ENCODE data around the gene FAM193B.

The FAM193B gene

DNA sequence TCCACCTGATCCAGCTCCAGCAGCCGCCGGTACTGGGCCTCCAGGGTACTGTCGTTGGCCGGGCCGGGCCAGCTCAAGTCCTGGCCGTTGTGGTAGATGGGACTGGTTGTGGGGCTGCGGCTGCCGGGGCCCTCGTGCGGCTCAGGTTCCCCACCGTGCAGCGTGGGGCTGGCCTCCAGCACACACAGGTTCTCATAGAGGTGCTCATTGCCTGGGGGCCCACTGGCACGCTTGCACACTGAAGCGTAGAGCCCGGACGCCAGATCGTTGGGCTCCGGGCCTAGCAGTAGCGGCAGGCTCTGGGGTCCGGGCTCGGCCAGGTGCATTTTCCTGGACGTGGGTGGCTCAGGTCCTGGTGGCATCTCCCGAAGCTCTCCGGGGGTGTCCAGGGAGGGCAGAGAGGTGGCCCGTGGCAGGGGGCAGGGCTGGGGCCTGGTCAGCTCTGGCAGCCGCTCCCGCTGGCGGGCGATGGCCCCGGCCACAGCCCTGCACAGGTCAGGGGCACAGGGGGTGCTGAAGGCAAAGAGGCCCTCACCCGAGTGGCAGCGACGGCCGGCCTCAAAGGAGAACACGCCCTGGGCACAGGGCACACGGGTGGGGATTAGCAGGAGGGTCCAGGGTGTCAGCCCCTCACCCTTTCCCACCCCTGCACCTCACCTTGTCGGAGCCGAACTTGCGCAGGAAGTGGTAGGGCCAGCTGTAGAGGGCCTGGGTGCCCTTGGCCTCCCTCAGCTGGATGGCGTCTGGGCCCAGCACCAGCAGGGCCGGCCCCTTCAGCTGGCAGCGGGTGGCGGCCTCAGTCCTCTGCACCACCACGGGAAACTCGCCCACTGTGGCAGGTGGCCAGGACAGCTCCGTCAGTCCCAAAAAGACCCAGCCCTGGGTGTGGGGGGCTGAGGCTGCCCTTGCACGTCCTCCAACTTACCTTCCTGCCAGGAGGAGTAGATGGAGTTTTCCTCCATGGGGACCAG lies 50.0 kb downstream of the FAM193B start:
- no peak for FAIRE-seq

DNA sequence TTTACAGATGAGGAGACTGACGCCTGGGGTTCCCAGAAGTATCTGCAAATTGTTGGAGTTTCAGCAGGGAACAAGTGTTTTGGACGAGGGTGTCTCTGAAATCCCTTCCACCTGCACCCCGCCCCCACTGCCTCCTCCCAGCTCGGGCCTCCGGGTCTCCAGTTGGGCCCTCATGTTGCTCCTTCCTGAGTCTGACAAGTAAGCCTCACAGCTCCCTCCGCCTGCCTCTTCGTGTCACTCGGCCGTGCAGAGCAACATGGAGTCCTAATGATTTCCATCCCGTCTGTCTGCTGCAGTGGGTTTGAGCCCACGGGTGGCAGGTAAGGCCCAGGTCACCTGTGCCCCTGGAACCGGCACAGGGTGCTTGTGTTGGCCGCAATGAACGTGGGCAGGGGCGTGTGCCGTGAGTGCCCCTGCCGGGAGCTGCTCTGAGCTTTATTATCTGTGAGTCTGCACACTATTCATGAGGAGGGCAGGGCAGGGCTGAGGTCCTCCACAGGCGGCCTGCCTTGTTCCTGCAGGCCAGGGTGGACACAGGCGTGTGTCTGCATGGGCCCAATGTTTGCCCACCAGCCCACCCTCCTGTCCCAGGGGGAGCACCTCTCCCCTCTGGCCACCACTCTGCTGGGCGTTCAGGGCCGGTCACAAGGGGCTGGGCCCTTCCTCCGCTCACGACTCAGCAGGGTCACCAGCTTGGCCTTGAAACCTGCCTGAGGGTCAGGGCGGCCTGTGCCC lies 50.8 kb downstream of the FAM193B start:
- FAIRE-seq (no peak), DNase-seq (ENCODE audit: extremely low spot score, insufficient read length, low read depth) (no peak)

More for the DNA sequence above, 50.0 kb downstream of the FAM193B start:
- DNase-seq (ENCODE audit: extremely low spot score, insufficient read length, low read depth), result no peak

DNA sequence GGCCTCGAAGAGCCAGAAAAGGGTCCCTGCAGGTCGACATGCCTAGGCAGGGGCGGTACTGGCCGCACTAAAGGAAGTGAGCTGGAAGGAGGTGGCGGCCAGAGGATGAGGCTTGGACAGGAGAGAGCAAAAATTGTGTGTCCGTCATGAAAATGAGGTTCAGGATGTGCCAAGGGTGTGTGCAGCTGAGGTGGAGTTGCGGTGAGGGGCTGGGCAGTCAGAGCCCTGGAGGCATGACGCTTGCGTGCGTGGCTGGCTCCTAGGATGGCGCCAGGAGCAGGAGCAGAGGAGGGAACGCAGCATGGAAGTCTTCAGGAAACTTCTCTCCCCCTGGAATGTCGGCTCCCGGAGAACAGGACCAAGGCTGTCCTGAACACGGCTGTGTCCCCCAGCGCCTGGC lies 51.5 kb downstream of the FAM193B start:
- FAIRE-seq (no peak), DNase-seq (ENCODE audit: extremely low spot score, insufficient read length, low read depth) (no peak)

DNA sequence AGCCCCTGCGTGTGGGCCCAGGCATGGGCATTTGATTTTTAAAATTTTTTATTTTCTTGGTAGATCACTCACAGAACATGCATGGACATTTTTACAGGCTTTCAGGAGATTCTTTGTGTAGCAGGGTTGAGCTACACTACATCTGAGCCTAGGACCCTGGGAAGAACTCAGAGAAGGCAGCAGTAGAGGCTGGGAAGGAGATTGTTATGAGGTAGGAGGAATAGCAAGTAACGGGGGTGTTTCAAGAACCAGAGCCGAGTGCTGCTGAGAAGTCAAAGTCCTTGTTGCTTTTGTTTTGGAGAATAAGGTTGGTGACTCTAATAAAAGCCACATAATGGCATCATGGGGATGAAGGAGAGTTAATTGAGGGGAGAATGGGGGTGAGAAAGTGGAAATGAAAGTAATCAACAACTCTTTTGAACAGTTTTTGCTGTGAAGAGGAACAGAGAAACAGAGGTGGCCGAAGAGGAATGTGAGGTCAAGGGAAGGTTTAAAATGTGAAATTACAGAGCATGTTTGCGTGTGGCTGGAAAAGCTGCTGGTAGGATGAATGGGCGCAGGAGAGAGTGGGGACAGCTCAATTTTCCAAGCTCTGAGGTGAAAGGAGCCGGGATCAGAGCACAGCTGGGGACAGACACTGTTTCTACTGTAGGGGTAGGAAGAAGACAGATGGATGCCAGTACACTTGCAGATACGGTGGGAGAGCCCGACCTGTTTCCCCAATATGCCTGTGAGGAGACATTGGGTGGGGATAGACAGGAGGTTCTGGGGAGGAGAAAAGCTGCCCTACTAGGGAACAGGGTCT lies 52.3 kb downstream of the FAM193B start:
- FAIRE-seq (peak; percentile 88), DNase-seq (ENCODE audit: extremely low spot score, insufficient read length, low read depth) (no peak)

DNA sequence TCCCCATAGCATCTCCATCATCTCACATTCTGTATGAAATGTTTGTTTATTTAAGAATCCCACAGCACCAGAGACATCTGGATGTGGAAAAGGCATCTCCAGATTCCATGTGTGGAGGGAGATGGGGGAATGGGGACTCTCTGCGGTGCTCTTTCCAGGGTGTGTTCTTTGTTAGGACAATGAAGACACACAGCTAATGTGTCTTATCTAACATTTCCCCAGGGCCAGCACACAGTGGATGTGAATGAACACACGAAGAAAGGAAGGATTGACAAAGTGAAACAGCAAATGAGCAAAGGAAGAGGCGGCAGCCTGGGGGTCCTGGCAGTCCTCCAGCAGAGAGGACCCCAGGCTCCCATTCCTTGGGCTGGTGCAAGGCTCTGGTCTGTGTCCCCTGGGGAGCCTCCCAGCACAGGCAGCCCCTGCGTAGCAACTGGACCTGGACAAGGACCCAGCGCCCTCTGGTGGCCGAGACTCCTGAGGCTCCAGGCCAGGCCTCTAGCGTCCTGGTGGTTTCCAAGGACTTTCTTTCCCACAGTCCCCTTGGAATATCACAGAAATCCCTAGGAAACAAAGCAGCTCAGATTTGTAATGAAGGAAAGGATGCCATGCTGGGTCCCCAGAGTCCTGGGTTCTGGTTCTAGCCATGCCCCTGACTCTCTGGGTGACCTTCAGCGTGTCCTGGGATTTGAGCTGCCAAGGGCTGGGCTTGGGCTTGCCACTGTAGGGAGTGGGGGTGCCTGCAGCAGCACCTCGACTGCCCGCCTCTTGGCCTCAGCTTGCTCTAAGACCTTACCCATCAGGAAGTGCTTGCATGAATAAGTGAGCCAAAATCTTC lies 53.5 kb downstream of the FAM193B start:
- no peak for DNase-seq (ENCODE audit: extremely low spot score, insufficient read length, low read depth)
- FAIRE-seq, result peak; percentile 78

DNA sequence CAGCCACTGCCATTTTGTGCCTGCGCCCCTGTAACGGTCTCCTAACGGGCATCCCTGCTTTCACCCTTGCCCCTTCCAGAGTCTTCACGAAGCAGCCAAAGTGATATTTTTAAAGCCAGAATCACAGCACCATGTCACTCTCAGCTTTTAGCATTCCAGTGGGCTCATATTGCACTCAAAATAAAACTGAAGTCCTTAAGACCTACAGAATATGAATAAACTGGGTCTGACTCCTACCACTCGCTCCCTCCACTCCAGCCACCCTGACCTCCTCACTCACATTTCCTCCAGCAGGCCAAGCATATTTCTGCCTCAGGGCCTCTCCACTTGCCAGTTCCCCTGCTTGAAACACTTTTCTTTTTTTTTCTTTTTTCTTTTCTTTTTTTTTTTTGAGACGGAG lies 54.5 kb downstream of the FAM193B start:
- FAIRE-seq (no peak), DNase-seq (ENCODE audit: extremely low spot score, insufficient read length, low read depth) (no peak)

DNA sequence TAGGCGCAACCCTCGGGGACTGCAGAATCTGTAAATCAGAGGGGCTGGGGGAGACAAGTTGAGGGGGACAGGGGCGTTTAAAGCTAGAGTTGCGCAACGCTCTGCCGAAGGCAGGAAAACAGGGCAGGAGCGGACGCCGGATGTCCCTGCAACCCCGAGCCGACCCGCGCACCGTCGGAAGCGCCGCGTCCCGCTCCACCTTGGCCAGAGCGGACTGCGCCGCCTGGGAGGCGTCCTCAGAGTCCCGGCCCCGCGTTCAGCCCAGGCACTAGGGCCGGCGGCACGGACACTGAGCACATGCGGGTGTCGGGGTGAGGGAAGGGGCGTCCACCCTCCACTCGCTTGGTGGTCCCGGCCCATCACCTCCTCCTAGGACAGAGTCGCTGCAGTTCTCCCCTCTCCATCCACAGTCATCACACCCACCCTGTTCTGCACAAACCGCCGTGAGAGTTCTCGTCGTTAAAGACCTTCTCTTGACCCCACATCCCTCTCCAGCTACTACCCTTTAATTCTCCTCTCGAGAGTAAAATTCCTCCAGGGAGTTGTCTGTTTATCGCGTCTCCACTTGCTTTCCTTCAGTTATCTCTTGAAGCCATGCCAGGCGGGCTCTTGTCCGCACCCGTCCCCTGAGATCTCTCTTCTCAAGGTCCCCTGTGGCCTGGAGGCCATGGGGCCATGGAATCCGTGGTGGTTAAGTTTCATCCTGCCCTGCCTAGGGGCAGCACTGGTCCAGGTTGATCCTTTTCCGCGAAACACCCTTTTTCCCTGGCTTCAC lies 56.2 kb downstream of the FAM193B start:
- DNase-seq (ENCODE audit: extremely low spot score, insufficient read length, low read depth), result no peak
- no peak for FAIRE-seq

DNA sequence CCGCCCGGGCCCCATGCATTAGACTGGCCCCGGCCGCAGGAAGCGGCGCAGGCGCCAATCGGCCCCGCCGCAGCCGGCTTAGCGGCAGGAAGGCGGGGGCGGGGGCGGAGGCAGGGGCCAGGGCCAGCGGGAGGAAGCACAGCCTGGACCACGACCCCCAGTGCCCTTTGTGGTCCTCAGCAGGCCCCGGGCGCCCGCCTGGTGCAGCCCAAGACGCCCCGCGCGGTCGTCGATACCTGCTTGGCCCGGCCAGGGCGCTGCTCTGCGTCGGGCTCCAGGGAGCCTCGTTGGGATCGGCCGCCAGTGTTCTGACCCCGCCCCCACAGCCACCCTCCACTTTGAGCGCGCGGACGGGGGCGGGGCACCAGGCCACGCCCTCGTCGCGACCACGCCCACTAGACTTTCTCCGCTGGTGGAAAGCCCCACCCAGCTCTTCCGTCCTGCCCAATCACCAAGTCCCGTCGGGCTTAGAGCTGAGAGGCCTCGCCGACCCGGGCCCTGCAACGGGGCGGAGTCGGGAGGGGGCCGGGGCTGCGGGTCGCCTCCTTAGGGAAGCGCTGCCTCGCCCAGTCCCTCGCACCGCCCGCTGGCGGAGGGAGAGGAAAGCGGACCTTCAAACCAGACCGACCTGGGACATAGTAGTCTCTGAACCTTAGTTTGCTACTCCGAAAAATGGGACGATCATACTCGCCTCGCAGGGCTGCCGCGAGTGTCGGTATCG lies 56.9 kb downstream of the FAM193B start, which contains the start of gene PDLIM7:
Gene PDLIM7, minus strand, starts transcription at position 313 of the 721 bp plus-strand sequence. CDS start 1,092 bp downstream, outside the sequence.
- DNase-seq (ENCODE audit: extremely low spot score, insufficient read length, low read depth), result peak; percentile 95

DNA sequence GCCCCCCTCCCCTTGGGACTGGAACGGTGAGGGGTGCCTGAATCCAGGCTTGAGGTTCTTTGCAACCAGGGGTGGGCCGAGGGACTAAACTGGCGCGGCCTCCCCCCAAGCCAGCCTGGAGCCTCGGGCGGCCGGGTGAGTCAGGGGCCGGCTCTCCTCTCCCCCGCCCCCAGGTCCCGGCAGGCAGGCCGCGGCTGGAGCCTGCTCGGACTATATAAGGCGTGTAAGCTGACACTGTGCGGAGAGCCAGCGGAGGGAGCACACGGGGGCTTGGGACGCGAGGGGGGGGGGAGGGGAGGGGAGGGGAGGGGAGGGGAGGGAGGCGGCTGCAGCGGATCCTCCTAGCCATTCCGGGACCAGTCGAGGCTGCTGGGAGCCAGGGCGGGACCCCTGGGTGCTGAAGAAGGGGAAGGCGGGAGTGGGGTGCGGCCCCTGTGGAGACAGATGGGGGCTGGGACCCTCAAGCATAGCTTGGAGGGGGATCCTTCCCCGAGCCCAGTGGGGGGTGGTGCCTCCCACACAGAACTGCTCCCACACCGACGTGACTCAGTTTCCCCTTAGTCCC lies 57.6 kb downstream of the FAM193B start:
- FAIRE-seq (no peak), DNase-seq (ENCODE audit: extremely low spot score, insufficient read length, low read depth) (no peak)

More for the DNA sequence above, 56.9 kb downstream of the FAM193B start, which contains the start of gene PDLIM7:
- peak; percentile 95 for FAIRE-seq

DNA sequence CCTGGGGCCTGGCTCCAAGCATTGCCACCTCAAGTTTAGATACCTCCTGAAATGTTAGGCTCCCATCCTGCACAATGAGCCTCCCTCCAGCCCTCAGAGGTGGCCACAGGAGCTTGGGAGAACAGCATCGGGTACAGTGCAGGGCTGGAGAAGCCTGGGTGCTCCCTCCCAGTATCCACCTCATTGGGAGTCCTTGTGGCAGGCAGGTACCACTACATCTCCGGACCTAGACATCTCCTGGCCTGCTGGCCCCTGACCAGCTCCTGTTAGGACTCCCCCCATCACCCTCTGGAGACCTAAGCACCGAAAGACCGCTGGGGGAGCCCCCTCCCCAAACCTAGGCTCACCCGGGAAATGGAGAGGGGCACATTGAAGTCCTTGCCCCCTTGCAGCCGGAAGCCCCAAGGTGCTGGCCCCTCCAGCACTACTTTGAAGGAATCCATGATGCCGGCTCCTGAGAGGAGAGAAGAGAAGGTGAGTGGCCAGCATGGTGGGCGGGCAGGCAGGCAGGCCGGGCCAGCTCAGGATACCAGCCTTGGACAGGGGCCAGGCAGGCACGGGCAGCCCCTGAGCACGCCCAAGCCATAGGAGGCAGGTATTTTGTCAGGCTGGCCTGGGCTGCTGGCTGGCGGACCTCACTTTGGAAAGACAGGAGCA lies 58.2 kb downstream of the FAM193B start:
- DNase-seq (ENCODE audit: extremely low spot score, insufficient read length, low read depth), result no peak
- no peak for FAIRE-seq

DNA sequence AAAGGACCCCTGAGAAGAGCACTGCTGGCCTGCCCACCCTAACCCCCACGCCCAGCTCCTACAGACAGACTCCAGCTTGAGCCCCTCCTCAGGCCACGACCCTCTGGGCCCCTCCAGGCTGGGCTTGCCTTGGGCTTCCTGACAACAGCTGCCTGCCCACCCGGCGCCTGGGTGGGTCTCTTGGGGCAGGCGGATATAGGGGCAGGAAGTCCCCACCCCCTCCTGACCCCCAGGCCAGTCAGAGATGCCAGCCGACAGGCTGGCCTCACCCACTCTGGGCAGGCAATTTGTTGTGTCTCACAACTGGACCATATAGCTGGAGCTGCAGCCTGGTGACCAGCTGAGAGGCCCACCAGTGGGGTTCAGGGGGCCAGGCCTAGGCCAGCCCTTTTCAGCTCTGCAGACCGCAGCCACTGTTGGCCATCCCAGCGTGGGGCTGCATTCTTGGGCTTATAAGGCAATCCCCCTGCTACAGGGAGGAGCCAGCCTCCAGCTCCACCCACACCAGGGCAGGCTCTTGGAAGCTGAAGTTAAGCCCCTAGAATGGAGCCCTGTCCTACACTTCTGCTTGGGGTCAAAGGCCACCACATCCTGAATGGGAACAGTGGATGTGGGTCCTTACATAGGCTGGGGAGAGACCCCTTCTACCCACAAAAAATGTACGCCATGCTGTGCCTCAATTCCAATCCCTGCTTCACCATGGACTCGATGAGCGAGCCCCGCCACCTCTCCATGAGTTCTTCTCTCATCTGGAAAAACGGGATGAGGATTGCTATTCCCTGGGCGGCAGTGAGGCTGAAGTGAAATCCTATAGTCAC lies 58.9 kb downstream of the FAM193B start:
- FAIRE-seq, result no peak
- DNase-seq (ENCODE audit: extremely low spot score, insufficient read length, low read depth), result no peak

DNA sequence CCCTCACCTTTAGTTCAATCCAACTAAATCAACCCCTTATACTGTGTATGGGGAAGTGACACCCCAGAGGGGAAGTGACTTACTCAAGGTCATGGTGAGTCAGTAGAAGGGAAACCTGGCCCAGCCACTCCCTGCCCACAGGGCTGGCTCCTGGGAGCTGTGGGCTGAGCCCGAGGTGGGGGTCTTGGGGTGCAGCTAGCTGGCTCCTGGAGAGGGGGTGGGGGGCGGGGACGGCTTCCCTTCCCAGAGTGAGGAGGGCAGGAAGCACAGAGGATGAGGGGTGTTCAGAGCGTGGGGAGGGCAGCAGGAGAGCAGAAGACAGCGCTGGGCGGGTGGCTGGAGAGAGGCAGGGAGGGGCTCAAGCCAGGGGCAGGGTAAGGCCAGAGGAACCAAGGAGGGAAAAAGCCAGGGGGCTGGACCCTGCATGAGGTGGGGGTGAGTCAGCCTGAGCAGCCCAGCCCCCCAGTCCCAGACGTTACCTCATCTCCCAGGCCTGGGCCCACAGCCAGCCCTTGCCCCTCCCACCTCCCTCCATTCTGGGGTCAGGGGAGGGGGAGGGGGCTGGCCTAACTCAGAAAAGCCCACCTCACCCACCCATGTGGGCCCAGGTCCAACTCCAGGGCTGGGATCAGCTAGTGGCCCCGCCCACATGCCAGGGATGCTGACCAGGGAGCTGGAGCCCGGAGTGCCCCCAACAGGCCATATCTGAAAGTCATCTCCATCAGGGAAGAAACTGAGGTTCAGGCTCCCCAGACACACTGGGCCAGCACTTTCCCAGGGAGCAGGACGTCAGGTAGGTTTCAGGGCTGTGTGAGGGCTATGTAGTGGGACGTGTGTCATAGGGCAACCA lies 59.8 kb downstream of the FAM193B start:
- DNase-seq (ENCODE audit: extremely low spot score, insufficient read length, low read depth), result no peak
- FAIRE-seq, result peak; percentile 38

DNA sequence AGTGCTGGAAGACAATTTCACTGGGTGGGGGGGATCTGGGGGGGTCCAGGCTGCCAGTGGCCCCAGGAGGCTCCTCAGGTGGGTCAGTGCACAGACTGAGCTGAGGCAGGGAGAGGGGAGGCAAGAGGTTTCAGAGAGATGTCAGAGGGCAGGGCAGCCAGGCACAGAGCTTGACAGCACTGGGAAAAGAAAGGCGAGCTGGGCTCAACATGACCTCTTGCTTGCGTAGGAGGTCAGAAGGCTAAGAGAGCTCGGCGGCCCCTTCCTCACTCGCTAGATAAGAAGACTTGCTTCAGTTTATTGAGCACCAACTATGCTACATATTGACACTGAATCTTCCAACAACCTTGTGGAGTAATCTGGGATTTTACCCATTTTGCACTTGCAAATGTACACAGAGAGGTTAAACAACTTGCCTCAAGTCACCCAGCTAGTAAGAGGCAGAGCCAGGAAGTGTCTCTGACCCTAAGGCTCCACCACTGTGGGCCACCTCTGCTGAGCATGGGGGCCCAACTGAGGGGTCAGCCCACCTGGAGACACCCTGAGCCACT lies 60.5 kb downstream of the FAM193B start:
- DNase-seq (ENCODE audit: extremely low spot score, insufficient read length, low read depth) (no peak), FAIRE-seq (no peak)

DNA sequence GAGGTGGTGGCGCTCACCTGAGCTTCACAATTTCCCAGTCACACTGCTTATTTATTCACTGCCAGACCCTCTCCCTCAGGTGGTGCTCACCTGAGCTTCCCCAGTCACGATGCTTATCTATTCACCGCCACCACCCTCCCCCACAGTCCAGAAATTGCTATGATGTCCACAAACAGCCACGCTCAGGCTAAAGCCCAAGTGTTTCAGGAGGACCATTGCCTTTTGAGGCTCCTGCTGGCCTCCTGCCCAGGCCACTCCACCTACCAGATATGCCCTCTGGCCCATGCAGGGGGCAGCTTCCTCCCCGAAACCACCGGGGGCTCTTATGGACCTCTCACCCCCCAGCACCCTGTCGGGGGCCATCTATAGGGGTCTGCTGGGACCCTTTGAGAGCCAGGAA lies 61.5 kb downstream of the FAM193B start:
- DNase-seq (ENCODE audit: extremely low spot score, insufficient read length, low read depth), result no peak
- no peak for FAIRE-seq

Data from GM18507 (cell line).